ENCODE data around the gene TLE3. TPM values are rescaled to one million over a fixed set of nuclear protein-coding genes. Genes with fewer than 3 reads are reported as not detected.

The TLE3 gene
- total RNA-seq, 1 donor from 2014 or later: 63.7 TPM

GRCh38 chr15:70032509-70032908 lies 65.2 kb downstream of the TLE3 start:
- TF ChIP-seq CTCF (IDR thresholded peaks at IDR 0.05): no peak
- peaks cover 3% of the 10 kb centered on the region for H3K4me1 ChIP-seq
- H3K27ac ChIP-seq: no peak overlapping the region
- H3K36me3 ChIP-seq: no peaks in the 10 kb centered on the region
- no peaks in the 10 kb centered on the region for H3K27me3 ChIP-seq (ENCODE audit: low read depth)
- H3K9me3 ChIP-seq: no peaks in the 10 kb centered on the region
- DNase-seq: no peak
- H3K4me3 ChIP-seq: no peak overlapping the region
- ATAC-seq: no peak
- intact Hi-C loops (cut with DNase I): no loop called here

GRCh38 chr15:70031713-70032112 lies 66.0 kb downstream of the TLE3 start:
- H3K4me3 ChIP-seq: no peak overlapping the region
- intact Hi-C loops (cut with DNase I): no loop called here
- no peak for TF ChIP-seq CTCF (IDR thresholded peaks at IDR 0.05)
- DNase-seq (no peak), ATAC-seq (peak in 1 of 2 donors; percentile 49)
- H3K27ac ChIP-seq: no peak overlapping the region
- peaks cover 3% of the 10 kb centered on the region for H3K4me1 ChIP-seq
- no peaks in the 10 kb centered on the region for H3K9me3 ChIP-seq
- no peaks in the 10 kb centered on the region for H3K27me3 ChIP-seq (ENCODE audit: low read depth)
- H3K36me3 ChIP-seq: no peaks in the 10 kb centered on the region

- no peak overlapping the region for H3K27ac ChIP-seq
Measured at GRCh38 chr15:70031261-70031660, 66.5 kb downstream of the TLE3 start.

GRCh38 chr15:70030851-70031250 lies 66.9 kb downstream of the TLE3 start:
- H3K4me3 ChIP-seq: no peak overlapping the region
- no peaks in the 10 kb centered on the region for H3K36me3 ChIP-seq
- H3K27me3 ChIP-seq (ENCODE audit: low read depth): no peaks in the 10 kb centered on the region
- DNase-seq (peak; percentile 24), ATAC-seq (no peak)
- peaks cover 6% of the 10 kb centered on the region for H3K4me1 ChIP-seq
- intact Hi-C loops (cut with DNase I): no loop called here
- H3K27ac ChIP-seq: no peak overlapping the region
- no peaks in the 10 kb centered on the region for H3K9me3 ChIP-seq
- no peak for TF ChIP-seq CTCF (IDR thresholded peaks at IDR 0.05)

More at GRCh38 chr15:70031261-70031660, 66.5 kb downstream of the TLE3 start:
- DNase-seq: no peak
- ATAC-seq: no peak
- intact Hi-C loops (cut with DNase I): no loop called here
- Histone ChIP-seq H3K4me3 (no peak overlapping the region), H3K36me3 (no peaks in the 10 kb centered on the region), H3K27me3 (ENCODE audit: low read depth) (no peaks in the 10 kb centered on the region), H3K9me3 (no peaks in the 10 kb centered on the region), H3K4me1 (peaks cover 3% of the 10 kb centered on the region)
- TF ChIP-seq CTCF (IDR thresholded peaks at IDR 0.05): no peak

- no peak overlapping the region for H3K4me3 ChIP-seq
- peaks cover 19% of the 10 kb centered on the region for H3K4me1 ChIP-seq
- no peak for ATAC-seq
- DNase-seq: peak; percentile 23
- H3K36me3 ChIP-seq: no peaks in the 10 kb centered on the region
- H3K27me3 ChIP-seq (ENCODE audit: low read depth): no peaks in the 10 kb centered on the region
- TF ChIP-seq CTCF (IDR thresholded peaks at IDR 0.05): no peak
- no peaks in the 10 kb centered on the region for H3K9me3 ChIP-seq
- H3K27ac ChIP-seq: no peak overlapping the region
- intact Hi-C loops (cut with DNase I): no loop called here
Measured at GRCh38 chr15:70029297-70029701, 68.4 kb downstream of the TLE3 start.

- Histone ChIP-seq H3K9me3 (no peaks in the 10 kb centered on the region), H3K27ac (no peak overlapping the region), H3K4me3 (no peak overlapping the region), H3K36me3 (no peaks in the 10 kb centered on the region), H3K4me1 (peaks cover 37% of the 10 kb centered on the region), H3K27me3 (ENCODE audit: low read depth) (no peaks in the 10 kb centered on the region)
- intact Hi-C loops (cut with DNase I): no loop called here
- TF ChIP-seq CTCF (IDR thresholded peaks at IDR 0.05): no peak
- DNase-seq (peak; percentile 1), ATAC-seq (no peak)
Measured at GRCh38 chr15:70027518-70027917, 70.2 kb downstream of the TLE3 start.
